AG04449 (cell line): ENCODE results near the gene SEMA5A.
A peak's percentile ranks its signal among the peaks of the same experiment; 100 is the strongest.
"Not testable (repeated sequence)": the region's sequence is repeated elsewhere in the genome, so short reads cannot be mapped to it uniquely, and the experiment has no call there.

Experiments used
- CTCF ChIA-PET: fragments of 350-600 bp; formaldehyde crosslinking; extraction: SDS; loops from one replicate; lab custom pipeline; 2021; ENCODE audit warnings: antibody characterized with exemption; lab: Yijun Ruan, JAX
- POLR2A ChIA-PET: fragments of 400-600, 350-600 bp; formaldehyde crosslinking; extraction: SDS; loops from one replicate; lab custom pipeline; 2020; ENCODE audit warnings: antibody characterized with exemption, inconsistent platforms; lab: Yijun Ruan, JAX
- DNase-seq: peaks from one replicate; pipeline ENCODE4 v3.0.0-alpha.2; 2010; ENCODE audit warnings: low read depth, low spot score
- H3K4me3 ChIP-seq: 2 replicates; pipeline ENCODE4 v1.5.1; 2011; ENCODE audit warnings: low read depth, mild to moderate bottlenecking, control low read depth, low read length
- TF ChIP-seq, protein P1 (sequence below): IDR thresholded peaks from one replicate; pipeline ENCODE4 v1.5.1; 2011; ENCODE audit warnings: mild to moderate bottlenecking, moderate library complexity, low read length, control low read depth, inconsistent platforms; ENCODE audit not compliant: insufficient read depth; ENCODE audit errors: missing control alignments

The SEMA5A gene

GRCh38 chr5:9354336-9355081, 191.4 kb downstream of the SEMA5A start:
- CTCF ChIA-PET: no interaction called here
- POLR2A ChIA-PET: no interaction called here
- DNase-seq: no peak
- no peak overlapping the region for H3K4me3 ChIP-seq
- TF ChIP-seq, protein P1, sequence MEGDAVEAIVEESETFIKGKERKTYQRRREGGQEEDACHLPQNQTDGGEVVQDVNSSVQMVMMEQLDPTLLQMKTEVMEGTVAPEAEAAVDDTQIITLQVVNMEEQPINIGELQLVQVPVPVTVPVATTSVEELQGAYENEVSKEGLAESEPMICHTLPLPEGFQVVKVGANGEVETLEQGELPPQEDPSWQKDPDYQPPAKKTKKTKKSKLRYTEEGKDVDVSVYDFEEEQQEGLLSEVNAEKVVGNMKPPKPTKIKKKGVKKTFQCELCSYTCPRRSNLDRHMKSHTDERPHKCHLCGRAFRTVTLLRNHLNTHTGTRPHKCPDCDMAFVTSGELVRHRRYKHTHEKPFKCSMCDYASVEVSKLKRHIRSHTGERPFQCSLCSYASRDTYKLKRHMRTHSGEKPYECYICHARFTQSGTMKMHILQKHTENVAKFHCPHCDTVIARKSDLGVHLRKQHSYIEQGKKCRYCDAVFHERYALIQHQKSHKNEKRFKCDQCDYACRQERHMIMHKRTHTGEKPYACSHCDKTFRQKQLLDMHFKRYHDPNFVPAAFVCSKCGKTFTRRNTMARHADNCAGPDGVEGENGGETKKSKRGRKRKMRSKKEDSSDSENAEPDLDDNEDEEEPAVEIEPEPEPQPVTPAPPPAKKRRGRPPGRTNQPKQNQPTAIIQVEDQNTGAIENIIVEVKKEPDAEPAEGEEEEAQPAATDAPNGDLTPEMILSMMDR: no peak

GRCh38 chr5:9353048-9353447, 192.8 kb downstream of the SEMA5A start:
- DNase-seq, CTCF ChIA-PET, H3K4me3 ChIP-seq, POLR2A ChIA-PET: not testable (repeated sequence)

DNA sequence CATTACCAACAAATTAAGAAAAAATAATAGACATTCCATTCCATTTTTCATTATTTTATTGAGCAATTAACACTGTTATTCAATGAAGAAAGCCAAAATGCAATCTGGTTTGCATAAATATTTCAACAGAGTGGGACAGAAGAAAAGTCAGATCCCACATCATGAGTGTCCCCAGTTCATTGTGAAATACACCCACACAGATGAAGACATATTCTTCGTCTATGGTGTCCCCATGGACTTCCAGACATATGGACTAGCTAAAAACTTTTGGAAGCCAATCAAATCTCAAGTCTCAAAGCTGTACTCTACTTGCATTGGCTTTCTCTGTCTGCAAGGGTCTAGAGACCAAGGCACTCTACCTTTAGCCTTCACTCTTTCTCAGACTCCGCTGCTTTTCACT, 194.3 kb downstream of the SEMA5A start:
- POLR2A ChIA-PET: no interaction called here
- CTCF ChIA-PET: interaction anchor here (1.0 to 1.4 kb wide), 4 partner anchors 8 to 595 kb away, joined by 3 to 5 read pairs (median 4); no protein-coding TSS in a partner anchor
- H3K4me3 ChIP-seq: no peak overlapping the region
- no peak for DNase-seq
- TF ChIP-seq, protein P1: no peak

GRCh38 chr5:9350301-9350797, 195.5 kb downstream of the SEMA5A start:
- DNase-seq: no peak
- no peak overlapping the region for H3K4me3 ChIP-seq
- TF ChIP-seq, protein P1: no peak
- ChIA-PET POLR2A (no interaction called here), CTCF (interaction anchor here (0.9 to 1.4 kb wide), 5 partner anchors 9 to 594 kb away, joined by 3 to 5 read pairs (median 3); no protein-coding TSS in a partner anchor)

DNA sequence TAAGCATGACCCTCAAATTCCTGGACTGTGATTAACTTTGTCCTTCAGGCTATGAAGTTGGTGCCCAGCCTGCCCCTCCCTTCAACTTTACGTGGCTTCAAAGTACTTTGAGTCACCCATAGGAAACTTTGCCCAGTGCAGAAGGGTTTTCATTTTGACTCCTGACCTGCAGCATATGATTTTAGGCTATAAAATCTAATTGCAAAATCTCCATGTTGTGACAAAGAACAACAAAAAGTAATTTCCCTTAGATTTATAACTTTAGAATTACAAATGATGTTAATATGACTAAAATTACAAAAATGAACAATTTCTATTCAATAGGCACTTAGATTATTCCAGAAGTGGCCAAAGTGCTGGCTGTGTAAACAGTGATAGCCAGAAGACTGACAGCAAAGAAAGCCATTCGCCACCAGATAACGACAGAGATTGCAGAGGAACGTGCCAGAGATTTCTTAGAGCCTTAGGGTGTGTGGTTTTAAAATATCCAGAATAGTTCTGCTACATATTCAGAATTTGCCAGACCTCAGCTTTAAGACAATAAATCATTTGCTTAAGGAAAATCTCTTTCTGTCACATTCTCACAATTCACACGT, 197.4 kb downstream of the SEMA5A start:
- POLR2A ChIA-PET: interaction anchor here (1.1 kb wide), 1 partner anchor 11 kb away, joined by 4 read pairs; no protein-coding TSS in a partner anchor
- peak; percentile 82 for DNase-seq
- TF ChIP-seq, protein P1: no peak
- H3K4me3 ChIP-seq: no peak overlapping the region
- CTCF ChIA-PET: interaction anchor here (1.1 kb wide), 1 partner anchor 10 kb away, joined by 5 read pairs; no protein-coding TSS in a partner anchor

DNA sequence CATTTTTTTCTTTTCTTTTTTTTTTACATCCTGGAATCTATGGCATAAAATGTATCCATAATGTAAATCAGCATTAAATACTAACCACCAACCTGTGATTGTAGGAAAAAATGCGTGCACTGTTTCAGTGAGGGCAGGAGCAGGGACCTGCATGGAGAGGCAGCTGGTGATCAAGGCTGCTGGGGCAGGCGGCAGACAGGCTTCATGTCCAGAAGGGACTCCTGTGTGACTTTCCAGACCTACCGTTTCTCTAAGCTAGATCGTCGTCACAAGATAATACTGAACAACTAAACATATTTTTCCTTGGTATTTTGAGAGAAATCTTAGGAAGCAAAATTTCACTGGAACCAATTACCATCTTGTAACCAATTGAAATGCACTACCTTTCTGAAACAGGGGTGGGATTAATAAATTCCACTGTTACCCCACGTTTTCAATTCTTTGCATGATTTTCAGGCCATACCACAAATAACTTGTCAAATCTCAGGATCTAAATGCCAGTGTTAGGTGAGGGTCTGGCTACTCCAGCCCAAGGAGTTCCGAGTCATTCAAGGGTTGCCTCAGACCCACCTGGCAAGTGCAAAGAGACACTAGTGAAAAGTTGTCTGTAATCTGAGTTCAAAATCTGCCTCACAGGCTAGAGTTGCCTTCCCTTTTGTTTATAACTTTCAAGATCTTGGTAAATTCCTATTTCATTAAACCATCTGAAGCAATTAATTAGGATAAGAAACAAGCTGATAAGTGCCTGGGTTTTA, 198.2 kb downstream of the SEMA5A start:
- POLR2A ChIA-PET: interaction anchor here (0.6 kb wide), 1 partner anchor 196 kb away, joined by 3 read pairs; no protein-coding TSS in a partner anchor
- DNase-seq: no peak
- CTCF ChIA-PET: interaction anchor here (0.7 to 1.1 kb wide), 2 partner anchors 9 kb away, joined by 3 to 5 read pairs; no protein-coding TSS in a partner anchor

More for the DNA sequence above, 198.2 kb downstream of the SEMA5A start:
- no peak overlapping the region for H3K4me3 ChIP-seq
- TF ChIP-seq, protein P1: no peak
